ENCODE results near the gene LRWD1.
"Not testable (repeated sequence)": the region's sequence is repeated elsewhere in the genome, so short reads cannot be mapped to it uniquely, and the experiment has no call there.

LRWD1 gene

GRCh38 chr7:102503141-102503540, 38.4 kb downstream of the LRWD1 start:
- DNase-seq, result not testable (repeated sequence)

DNA sequence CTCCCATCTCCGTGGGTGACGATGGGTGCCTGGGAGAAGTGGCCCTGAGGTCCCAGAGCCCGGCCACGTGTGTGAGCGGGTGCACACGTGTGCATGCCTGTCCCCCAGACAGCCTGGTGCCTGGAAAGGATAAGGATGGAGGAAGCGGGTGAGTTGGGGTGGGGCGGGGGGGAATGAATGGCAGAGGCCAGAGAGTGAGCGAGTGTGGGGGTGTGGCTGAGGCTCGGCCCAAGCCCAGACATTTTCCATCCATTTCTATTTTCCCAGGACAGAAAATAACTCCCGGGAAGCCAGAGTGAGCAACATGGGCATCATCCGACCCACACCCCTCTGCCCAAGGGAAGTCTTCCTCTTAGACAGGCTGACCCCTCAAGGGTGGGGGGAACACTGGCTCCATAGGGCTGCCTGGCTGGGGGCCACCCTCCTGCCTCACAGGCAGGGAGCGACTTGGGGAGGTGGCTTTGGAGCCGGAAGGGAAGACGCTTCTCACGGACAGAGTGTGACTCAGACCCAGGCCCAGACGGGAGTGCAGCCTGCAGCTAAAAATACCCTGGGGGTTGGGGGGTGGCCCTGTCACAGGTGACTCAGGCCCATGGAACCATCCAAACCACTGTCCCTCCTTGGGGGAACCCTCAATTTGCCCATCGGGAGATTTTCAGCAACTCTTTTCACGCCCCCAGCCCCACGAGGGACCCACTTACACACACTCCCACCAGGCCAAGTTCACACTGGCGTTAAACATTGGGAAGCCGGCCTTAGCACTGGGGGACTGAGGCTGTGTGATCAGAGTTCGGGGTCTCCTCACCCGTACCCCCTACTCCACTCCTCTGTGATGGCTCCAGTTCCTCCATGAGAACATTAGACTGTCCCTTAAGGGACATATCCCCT, 40.8 kb downstream of the LRWD1 start:
- not testable (repeated sequence) for DNase-seq

DNA sequence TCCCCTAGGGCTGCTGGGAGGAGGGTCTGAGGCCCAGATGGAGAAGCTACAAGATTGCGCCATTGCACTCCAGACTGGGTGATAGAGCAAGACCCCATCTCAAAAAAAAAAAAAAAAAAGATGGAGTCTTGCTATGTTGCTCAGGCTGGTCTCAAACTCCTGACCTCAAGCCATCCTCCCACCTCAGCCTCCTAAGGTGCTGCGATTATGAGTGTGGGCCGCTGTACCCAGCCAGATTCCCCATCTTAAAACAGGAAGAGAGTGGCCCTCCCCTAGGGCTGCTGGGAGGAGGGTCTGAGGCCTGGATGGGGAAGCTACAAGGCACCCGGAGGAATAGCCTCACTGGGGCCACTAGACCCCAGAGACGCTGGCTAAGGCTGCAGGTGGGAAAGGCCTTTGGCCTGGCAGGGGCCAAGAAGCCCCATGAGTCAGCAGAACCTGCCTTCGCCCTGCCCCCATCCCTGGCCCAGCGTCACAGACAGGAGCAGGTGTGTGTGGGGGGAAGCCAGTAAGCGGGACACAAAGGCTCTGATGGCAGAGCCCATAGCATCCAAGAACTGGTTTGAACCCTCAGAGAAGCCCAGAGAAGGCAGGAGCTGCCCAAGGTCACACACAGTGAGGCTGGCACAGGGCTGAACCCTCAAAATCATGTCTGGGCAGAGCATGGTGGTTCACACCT, 42.8 kb downstream of the LRWD1 start:
- DNase-seq, result not testable (repeated sequence)

- DNase-seq, result not testable (repeated sequence)
Observed at GRCh38 chr7:102510575-102510974, 45.8 kb downstream of the LRWD1 start.

GRCh38 chr7:102511860-102512522, 47.2 kb downstream of the LRWD1 start:
- DNase-seq, result not testable (repeated sequence)

- DNase-seq, result not testable (repeated sequence)
Observed at GRCh38 chr7:102512642-102513221, 47.9 kb downstream of the LRWD1 start.

DNA sequence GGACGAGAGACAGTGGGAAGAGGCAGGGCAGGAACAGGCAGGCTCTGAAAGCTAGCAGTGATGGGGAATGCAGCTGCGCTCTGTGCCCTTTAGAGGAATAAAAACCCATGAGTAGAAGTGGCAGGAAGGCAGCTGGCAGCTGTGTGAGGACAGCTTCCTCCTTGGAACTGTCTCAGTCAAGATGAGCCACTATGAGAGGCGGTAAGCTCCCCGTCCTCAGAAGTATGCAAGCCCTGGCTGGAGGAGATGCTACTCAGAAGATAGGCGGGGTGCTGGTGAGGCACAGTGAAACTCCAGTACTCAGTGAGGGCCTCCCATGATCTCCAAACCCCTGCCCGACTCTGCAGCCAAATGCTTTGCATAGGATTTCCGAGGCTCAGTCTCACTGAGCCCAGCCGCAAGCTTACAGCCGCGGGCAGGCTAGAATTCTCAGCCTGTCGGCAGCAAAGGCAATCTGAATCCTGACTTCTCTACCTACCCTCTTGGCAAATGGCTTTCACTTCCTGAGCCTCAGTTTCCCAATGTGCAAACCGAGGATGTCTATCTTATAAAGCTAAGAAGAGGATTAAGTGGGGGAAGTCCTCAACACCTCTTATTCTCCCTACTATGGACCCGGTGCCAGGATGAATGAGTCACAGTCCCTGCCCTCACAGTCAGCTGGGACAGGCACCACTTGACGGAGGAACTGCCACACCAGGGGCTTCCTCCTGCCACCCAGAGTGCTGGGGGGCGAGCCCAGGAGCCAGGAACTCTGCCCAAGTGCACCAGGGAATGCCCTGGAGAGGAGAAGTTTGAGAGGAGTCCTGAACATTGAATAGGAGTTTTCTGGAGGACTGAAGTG, 50.3 kb downstream of the LRWD1 start:
- not testable (repeated sequence) for DNase-seq

GRCh38 chr7:102515889-102516288, 51.1 kb downstream of the LRWD1 start:
- DNase-seq, result not testable (repeated sequence)

- DNase-seq, result not testable (repeated sequence)
Observed at GRCh38 chr7:102516951-102517350, 52.2 kb downstream of the LRWD1 start.

DNA sequence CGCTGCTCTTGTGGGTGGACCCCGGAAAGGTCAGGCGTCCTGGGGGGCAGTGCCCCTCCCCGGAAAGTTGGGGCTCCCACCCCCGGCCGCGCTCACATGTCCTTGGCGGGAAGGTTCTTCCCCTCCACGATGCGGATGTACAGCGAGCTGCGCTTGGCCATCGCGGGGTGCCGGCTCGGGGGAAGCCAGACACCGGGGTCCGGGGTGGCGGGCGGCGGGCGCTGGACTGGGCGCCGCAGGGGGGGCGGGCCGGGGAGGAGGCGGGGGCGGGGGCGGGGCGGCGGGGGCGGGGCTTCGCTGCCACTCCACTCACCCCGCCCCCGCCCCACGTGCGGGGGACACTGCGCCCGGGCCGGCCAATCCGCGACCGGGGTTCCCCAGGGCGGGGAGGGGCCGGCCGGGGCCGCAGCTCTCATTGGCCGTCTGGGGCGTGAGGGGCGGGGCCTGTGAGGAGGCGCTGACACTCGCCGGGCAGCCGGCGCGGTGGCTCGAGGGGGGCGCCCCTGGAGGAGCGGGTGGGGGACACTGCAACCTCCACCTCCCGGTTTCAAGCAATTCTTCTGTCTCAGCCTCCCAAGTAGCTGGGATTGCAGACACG, 52.9 kb downstream of the LRWD1 start, which contains the start of gene RASA4B:
Gene RASA4B, minus strand, starts transcription at position 228 of the 598 bp plus-strand sequence. Its CDS starts 67 bp downstream, at position 161.
- DNase-seq, result not testable (repeated sequence)

DNA sequence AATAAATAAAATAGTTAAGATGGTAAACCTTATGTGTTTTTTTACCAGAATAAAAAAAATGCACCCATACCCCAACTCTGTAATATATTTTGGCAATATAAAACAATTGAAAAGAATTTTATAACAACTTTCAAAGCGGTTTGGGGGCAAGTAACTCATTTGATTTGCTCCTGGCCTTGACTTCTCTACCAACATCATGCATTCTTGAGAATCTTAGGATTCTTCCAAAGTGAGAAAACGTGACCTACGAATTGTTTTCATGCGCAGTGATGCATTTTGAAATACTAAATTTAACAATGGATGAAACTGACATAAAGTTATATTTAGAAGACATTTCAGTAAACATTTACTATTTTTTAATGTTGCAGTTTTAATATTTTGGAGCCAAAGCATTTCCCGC, 56.0 kb downstream of the LRWD1 start:
- not testable (repeated sequence) for DNase-seq

Measured in NCI-H446 (cell line).